Activated CD8-positive, alpha-beta memory T cell treated with anti-CD3 and anti-CD28 coated beads for 36 hours (primary cell): Measurements from ENCODE around the gene SCUBE1. TPM values are rescaled to one million over a fixed set of nuclear protein-coding genes. Genes with fewer than 3 reads are reported as not detected.

Source experiments
- CTCF ChIA-PET: fragments of 350-600 bp; sonication (Branson Sonifier 250); formaldehyde crosslinking; loops from one replicate; lab custom pipeline; 2021; ENCODE audit warnings: antibody characterized with exemption; lab: Charles Lee
- POLR2A ChIA-PET: fragments of 350-600 bp; sonication (Branson Sonifier 250); formaldehyde crosslinking; loops from one replicate; lab custom pipeline; 2021; ENCODE audit warnings: antibody characterized with exemption; lab: Charles Lee
- total RNA-seq, 2 experiments: library from RNA; stranded (reverse); gene quantifications; one replicate each; pipeline ENCODE4 v1.2.3, GENCODE V29; 2021

The SCUBE1 gene
- total RNA-seq, 2 experiments from 2014 or later: 0.08 to 0.31 TPM

DNA sequence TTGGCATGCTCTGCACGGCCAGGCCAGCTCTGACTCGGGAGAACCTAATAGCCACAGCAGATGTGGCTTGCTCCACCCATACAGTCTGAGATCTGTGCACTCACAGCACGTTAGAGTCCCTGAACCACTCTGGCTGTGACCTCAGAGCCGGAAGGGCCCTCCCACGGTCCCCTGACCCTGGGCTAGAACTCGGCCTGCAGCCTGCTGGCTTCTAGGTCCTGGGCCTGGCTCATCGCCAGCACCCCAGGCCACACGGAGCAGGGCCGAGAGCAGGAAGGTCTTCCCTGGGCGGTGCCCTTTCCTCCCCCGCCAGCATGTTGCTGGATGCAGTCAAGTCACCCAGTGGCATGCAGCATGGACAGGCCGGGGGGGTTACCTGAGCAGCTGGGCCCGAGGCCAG is 120.9 kb downstream of the SCUBE1 start:
- ChIA-PET CTCF (no interaction called here), POLR2A (no interaction called here)

DNA sequence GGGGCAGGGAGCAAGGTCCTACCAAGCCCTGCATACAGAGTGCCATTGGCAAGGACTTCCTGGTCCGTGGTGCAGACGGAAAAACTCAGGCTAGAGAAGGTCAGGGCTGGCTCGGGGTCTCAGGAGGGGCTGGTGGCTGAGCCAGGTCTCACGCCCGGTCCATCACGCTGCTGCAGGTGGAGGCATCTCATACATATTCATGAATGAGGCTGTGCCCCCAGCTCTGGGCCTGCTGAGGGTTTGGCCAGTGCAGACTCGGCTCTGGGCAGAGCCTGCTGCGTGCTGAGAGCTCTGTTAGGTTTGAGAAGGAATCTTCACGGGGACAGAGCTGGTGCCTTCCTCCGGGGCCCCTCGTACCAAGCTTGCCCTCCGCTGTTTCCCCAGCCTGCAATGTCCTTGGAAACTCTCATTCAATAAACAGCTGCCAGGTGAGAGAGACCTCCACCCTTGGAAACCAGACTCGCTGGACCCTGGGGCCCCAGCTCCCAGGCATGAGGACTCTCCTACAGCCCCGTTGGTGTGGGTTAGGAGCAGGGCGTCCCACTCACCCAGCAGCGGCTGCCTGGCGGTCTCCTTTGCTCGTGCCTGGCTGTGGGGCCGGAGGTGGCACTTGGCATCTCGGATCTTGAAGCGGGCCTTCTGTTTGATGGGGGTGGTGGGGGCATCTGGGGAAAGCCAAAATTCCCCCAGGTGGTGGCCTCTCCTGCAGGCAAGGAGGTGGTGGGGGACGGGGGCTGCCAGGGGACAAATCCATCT is 122.4 kb downstream of the SCUBE1 start:
- ChIA-PET CTCF (no interaction called here), POLR2A (no interaction called here)

DNA sequence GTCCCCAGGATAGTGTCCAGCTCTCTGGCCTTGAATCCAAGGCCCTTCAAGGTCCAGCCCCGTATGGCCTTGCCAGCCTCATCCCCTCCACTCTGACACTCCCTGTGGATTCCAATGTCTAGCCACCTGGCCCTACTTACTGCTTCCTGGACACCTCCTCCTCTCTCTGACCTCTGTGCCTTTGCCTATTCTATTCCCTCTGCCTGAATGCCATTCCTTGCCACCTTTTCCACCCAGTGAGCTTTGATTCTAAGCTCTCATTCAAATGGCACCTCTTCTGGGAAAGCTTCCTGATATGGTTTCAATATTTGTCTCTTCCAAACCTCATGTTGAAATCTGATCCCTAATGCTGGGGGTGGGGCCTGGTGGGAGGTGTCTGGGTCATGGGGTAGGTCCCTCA is 124.4 kb downstream of the SCUBE1 start:
- CTCF ChIA-PET: no interaction called here

DNA sequence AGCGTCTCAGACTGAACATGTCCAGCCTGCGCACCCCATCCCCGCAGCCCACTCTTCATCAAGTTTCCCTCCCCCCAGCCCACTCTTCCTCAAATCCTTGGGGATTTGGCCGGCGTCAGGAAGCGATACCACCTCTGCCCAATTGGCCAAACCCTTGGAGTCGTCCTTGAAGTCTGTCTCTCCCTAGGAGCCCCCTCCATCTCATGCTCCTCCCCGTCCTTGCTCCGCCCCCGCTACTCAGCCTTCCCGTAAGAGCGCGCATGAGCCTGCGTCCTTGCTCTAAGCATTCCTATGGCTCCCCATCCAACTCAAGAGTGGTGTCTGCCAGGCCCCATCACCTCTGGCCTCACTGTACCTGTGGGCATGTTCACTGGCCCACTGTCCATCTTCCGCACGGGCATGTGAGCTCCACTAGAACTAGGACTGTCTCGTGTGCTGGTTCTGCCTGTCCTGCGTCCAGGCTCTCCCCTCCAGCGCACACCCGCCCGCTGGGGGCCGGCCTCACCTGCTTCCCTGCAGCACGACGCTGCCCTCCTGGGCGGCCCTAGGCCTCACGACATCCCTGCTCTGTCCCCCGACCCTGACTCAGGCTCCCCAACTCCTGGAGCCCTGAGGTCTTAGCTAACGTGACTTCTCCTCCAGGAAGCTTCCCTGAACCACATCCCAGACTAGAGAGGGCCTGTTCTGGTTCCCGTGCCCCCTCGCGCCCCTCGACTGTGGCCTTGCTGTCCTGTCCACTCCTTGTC is 125.7 kb downstream of the SCUBE1 start:
- POLR2A ChIA-PET: no interaction called here

More for the DNA sequence above, 124.4 kb downstream of the SCUBE1 start:
- POLR2A ChIA-PET: no interaction called here

DNA sequence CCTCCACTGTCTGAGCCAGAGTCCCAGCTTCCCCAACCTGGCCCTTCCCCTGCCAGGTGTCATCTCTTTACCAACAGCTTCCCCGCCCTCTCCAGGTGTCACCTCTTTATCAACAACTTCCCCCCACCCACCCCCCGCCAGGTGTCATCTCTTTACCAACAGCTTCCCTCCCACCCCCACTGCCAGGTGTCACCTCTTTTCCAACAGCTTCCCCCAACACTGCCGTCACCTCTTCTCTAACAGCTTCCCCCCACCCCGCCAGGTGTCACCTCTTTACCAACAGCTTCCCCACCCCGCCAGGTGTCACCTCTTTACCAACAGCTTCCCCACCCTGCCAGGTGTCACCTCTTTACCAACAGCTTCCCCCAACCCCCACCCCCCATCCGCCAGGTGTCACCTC is 126.4 kb downstream of the SCUBE1 start:
- CTCF ChIA-PET: no interaction called here
- POLR2A ChIA-PET: no interaction called here

More for the DNA sequence above, 125.7 kb downstream of the SCUBE1 start:
- CTCF ChIA-PET: no interaction called here

DNA sequence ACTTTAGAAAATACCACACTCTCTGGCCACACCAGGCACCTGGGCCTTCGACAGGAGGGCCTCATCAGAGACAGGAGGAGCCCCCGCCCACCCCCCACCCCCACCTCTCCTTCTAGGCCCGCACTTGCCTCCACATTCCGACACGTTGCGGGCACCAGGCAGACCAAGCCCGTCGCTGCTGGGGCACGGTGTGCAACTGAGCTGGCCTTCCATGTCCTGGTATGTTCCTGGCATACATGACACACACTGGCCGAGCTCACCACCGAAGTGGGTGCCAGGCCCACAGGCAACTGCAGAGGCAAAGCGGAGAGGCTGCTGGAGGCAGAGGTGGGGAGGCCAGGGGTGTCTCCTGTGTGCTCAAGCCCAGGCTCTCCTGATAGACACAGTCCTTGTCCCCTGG is 129.2 kb downstream of the SCUBE1 start:
- POLR2A ChIA-PET: no interaction called here
- CTCF ChIA-PET: no interaction called here

DNA sequence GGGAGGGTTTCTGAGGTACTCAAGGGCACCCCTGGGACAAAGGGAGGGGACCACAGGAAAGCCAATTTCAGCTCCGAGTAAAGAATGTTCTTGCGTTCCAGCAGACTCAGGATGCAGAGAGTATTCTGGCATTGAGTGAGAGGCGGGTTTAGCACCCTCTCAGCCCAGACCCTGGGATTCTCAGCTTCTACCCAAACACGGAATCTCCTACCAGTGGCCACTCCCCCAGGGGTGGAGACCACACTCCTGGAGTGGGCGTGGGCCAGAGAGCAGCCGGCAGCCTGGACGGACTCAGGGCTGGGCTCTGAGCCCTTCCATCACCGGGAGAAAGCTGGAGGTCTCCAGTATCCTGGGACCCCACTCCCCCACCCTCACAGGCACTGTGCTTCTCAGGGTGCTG is 130.1 kb downstream of the SCUBE1 start:
- ChIA-PET CTCF (no interaction called here), POLR2A (no interaction called here)

DNA sequence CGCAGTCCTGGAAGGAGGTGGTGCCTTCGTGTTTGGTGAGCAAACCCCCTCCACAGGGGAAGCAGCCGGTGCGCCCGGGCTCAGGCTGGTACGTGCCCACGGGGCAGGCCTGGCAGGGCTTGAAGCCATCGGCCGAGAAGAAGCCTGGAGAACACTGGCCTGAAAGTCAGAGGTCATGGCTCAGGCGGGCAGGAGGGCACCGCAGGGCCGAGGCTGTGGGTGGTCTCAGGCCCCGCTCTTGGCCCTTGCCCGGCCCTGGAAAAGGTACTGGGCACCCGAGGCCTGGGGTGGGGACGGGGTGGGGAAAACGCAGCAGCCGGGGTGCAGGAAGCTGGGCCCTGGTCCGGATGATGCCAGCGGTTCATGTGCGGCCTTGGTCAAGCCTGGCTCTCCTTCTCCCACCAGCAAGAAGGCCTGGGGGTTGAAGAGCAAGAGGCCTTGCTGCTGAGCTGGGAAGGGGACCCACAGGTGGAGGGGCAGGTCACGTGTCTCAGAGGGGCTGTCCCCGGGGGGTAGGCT is 130.7 kb downstream of the SCUBE1 start:
- CTCF ChIA-PET: no interaction called here
- POLR2A ChIA-PET: no interaction called here

DNA sequence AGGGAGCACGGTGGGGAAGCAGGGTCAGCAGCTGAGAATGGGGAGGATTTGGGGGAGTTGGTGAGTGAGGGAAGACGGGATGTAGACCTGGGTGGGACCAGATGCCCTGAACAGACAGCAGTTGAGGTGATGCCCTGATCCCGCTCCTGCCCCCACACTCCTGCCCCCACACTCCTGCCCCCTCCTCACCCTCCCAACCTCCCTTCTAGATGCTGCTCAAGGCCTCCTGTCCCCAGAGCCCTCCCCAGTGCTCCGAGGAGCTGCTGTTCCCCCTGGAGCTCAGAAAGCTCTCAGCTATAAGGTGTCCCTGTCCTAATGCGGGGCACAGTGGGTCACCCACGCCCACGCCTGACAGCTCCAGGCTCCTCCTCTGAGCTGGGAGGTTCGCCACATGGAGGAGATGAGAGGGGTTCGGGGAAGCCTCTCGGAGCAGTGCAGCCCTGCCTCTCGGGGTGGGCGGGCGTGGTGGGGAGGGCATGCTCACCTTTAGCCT is 131.2 kb downstream of the SCUBE1 start:
- ChIA-PET CTCF (no interaction called here), POLR2A (no interaction called here)

DNA sequence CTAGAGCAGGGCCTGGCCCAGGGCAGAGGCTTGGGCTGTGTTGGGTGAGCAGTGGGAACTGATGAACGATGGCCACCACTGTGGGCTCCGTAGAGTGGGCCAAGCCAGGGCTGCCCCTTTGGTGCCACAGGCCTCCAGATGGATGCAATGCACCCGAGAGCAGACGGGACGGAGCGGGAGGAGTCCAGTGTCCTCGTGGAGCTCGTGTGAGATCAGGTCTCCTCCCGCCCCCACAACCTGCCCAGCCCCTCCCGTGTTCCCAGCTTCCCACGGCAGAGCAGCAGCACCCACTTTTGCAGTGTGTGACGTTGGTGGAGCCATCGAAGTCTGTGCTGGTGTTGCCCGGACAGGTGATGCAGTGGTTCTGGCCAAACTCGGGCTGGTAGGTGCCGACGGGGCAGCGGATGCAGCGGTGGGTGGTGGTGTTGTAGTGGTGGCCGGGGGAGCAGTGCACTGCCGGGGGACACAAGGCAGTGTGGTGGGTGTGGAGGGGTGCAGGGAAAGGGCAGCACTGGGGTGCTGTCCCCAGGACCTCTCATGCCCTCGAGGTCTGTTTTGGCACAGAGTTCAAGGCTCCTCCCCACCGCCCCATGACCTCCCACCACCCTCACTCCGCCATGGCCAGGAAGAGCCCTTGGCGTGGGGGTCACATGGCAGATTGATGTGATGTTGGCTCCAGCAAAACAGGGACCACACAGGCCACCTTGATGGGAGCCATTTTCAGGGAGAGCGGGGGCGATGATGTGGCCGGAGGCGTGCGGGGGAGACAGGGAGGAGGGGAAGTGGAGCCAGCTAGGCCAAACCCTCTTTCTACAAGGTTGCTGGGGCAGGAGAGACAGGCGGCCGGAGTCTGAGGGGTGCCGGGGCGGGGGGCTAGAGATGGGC is 132.3 kb downstream of the SCUBE1 start:
- POLR2A ChIA-PET: no interaction called here
- CTCF ChIA-PET: no interaction called here

DNA sequence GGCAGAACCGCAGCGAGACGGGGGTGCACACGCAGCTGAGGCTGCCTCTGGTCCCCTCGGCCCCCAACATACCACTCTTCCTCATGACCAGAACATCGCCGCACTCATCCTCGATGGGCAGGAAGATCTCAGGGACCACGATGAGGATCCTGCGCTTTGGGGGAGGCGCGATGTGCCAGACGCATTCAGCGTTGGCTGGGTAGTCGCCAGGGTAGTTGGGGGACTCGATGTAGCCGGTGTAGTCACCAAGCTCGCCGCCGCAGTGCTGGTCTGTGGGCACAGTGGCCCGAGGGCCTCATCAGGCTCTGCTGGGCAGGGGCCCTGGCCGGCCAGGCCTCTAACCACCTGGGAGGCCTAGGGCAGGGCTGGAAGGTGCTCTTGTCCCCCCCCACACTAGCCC is 133.2 kb downstream of the SCUBE1 start:
- ChIA-PET POLR2A (no interaction called here), CTCF (no interaction called here)

DNA sequence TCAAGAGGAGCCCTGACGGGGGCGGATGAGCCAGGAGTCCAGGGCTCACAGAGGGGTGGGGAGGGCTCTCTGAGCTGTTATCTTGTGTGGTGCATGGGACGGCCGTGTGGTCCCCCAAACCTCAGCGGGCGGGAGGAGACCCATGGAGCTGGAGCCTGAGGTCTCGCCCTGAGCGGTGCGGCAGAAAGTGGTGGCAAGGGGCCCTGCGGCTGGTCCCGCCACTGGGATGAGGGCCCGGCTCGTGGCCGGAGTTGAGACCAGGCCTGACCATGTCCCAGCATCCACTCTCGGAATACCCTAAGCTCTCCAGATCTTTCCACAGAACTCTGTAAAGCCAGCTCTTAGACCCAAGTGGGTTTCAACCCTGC is 133.7 kb downstream of the SCUBE1 start:
- POLR2A ChIA-PET: no interaction called here
- CTCF ChIA-PET: no interaction called here

DNA sequence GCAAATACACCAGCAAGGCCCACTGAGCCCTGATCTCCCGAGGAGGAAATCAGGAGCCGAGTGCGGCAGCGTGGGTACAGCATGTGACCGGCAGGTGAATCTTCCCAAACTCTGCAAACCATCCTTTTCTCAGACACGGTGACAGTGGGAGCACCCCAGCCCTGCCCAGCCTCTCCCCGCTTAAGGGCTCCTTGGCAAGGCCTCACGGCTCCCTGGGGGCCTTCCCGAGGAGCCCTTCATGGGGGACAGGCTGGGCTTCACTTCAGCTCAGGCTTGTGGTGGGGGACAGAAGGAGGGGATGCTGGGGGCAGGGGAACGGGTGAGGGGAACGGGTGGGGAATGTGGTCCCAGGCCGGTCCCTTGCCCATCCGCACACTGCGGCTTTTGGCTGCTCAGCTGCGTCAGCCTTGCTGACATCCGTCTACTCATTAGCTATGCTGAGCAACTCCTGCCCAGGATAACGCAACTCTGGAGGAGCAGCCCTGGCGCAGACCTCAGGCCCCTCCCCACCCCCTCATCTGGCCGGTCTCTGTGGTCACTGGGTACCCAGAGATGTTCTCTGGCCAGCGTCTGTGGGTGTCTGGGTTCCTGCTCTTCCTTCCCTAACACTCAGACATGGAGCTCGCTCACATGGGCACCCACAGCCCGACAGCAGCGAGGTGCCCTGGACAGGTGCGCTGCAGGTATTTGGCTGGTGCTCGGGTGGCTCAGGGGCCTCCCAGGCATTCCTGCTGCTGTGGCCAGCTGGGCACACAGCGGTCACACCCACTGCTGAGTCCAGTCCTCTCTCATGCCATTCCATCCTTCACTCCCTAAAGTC is 134.3 kb downstream of the SCUBE1 start:
- POLR2A ChIA-PET: no interaction called here
- CTCF ChIA-PET: no interaction called here

DNA sequence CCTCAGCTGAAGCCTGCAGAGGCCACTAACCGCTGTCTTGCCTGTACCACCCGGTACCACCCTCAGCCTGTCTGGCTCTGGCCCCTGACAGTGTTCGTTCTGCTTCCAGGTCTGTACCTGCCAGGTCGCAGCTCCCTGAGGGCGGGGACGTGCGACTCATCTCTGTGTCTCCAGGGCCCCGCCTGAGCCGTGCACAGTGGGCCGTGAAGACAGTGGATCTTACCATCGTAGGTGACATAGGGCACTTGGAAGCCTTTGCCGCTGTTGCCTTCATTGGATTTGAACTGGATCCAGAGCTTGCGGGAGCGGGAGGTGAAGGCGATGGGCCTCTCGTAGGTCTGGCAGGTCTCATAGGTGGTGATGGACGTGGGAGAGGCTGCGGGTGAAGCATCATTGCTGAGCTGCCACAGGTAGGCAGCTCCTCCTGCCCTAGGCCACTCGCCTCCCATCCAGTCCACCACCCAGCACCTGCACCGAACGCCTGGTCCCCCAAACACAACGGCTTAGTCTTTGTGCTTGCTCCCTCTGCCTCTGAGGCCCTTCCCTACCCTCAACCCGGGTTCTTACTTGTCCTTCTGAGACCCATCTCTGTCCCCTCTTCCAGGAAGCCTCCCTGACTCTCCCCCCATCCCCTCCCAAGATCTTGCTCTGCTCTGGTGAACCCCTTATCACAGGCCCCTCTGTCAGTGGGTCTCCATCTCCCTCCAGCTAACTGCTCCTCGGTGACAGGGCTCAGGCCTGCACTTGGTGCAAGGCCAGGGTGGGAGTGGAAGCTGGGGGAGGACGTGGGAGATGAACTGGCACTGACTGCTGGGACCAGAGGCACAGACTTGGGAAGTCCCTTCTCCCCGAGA is 135.1 kb downstream of the SCUBE1 start:
- ChIA-PET POLR2A (no interaction called here), CTCF (no interaction called here)

DNA sequence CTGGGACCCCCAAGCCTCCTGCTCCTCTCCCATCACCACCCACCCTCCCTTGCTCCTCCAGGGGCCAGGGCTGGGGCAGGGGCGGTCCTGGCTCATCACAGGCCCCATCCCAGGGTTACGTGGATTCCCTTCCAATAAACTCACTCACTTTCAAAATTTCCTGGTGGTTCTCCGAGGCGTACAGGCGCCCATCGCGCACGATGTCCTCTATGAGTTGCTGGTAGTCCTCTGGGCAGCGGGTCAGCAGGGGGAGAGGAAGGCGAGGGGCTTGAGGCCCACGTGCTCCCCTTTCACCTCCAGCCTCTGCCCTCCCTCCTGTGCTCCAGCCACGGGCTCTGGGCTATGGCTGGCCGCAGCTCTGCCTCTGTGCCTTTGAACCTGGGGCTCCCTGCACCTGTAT is 135.8 kb downstream of the SCUBE1 start:
- ChIA-PET POLR2A (no interaction called here), CTCF (interaction anchor here (0.6 kb wide), 1 partner anchor 139 kb away, joined by 3 read pairs; no protein-coding TSS in a partner anchor)

DNA sequence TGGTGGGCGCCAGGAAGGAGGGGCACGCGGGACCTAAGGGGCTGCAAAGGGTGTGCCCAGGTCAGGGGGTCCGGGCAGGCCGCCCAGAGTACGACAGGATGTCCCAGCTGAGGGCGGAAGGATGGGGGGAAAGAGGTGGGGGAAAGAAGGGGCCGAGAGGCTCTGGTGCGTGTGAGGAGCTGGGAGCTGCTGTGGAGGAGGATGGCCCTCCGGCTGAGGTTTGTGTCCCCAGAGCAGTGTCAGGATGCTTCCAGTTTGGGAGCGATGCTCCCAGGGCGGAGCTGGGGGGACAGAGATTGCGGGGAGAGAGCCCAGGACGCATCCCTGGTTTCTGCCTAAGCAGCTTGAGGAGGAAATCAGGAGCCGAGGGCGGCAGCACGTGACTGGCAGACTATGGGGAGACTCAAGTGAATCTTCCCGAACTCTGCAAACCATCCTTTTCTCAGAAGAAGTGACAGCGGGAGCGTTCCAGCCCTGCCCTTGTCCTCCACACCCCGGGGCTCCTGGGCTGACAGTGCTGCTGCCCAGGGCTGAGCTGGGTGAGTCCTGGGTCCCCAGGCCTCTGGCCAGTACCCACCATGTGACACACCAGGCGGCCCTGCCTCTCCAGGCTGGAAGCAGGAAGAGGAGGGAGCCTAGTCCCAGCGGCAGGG is 136.5 kb downstream of the SCUBE1 start:
- CTCF ChIA-PET: interaction anchor here (0.6 kb wide), 1 partner anchor 140 kb away, joined by 3 read pairs; no protein-coding TSS in a partner anchor
- POLR2A ChIA-PET: no interaction called here

DNA sequence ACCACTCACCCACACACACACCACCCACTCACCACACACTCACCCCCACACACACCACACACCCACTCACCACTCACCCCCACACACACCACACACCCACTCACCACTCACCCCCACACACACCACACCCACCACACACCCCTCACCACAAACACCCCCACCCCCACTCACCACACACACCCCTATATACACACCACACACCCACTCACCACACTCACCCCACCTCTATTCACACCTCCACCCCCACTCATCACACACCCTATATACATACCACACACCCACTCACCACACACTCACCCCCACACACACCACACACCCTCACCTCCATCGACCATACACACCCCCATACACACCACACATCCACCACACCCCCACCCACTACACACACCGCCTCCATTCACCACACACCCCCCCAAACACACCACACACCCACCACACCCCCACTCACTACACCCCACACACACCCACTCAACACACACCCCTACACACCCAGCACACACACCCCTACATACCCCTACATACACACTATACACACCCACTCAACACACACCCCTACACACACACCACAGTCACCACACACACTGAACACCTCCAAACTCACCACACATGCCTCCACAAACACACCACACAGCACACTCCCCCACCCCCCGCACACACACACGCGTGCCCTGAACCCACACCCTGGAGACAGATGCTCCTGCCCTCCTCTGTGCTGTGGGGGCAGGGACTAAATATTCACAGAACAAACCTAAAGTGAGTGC is 137.2 kb downstream of the SCUBE1 start:
- ChIA-PET CTCF (no interaction called here), POLR2A (no interaction called here)
